Lower leg skin (tissue), 3 donors: ENCODE measurements around the gene NRG3.

Experiments
- POLR2A ChIP-seq, 2 donors: fragments of 450-650 bp; IDR thresholded peaks; one replicate each; pipeline ENCODE4 v1.6.1; 2016 to 2017; ENCODE audit warnings: antibody characterized with exemption in 2 of 2, mild to moderate bottlenecking in 1 of 2, moderate library complexity in 1 of 2
- TF ChIP-seq, protein P1 (sequence below), 3 donors: fragments of 450-650 bp; IDR thresholded peaks; one replicate each; pipeline ENCODE4 v1.5.1; 2016; ENCODE audit warnings: antibody characterized with exemption in 3 of 3, mild to moderate bottlenecking in 3 of 3, moderate library complexity in 2 of 3

DNA sequence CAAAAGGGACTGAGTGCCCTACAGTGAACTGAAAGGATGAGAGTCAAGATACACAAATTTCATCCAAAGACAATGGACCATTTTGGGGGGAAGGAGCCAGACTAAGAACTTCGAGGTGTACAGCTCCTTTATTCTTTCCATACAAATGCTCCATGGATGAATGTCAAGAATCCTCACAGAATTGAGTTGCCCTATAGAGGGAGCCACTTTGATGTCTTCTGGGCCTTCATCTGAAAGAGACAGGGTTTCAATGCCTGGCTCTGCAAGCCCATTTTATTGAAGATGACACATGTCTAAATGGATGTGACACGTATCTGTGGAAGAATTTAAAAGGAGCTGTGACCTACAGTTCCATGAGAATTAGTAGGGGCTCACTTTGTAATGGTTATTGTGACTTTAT is 32.0 kb upstream of the NRG3 start:
- TF ChIP-seq, protein P1, sequence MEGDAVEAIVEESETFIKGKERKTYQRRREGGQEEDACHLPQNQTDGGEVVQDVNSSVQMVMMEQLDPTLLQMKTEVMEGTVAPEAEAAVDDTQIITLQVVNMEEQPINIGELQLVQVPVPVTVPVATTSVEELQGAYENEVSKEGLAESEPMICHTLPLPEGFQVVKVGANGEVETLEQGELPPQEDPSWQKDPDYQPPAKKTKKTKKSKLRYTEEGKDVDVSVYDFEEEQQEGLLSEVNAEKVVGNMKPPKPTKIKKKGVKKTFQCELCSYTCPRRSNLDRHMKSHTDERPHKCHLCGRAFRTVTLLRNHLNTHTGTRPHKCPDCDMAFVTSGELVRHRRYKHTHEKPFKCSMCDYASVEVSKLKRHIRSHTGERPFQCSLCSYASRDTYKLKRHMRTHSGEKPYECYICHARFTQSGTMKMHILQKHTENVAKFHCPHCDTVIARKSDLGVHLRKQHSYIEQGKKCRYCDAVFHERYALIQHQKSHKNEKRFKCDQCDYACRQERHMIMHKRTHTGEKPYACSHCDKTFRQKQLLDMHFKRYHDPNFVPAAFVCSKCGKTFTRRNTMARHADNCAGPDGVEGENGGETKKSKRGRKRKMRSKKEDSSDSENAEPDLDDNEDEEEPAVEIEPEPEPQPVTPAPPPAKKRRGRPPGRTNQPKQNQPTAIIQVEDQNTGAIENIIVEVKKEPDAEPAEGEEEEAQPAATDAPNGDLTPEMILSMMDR (IDR thresholded peaks at IDR 0.05), result no peak
- TF ChIP-seq POLR2A (IDR thresholded peaks at IDR 0.05), result no peak
